ENCODE measurements around the gene CHERP.
A peak's percentile ranks its signal among the peaks of the same experiment; 100 is the strongest.

Gene CHERP

DNA sequence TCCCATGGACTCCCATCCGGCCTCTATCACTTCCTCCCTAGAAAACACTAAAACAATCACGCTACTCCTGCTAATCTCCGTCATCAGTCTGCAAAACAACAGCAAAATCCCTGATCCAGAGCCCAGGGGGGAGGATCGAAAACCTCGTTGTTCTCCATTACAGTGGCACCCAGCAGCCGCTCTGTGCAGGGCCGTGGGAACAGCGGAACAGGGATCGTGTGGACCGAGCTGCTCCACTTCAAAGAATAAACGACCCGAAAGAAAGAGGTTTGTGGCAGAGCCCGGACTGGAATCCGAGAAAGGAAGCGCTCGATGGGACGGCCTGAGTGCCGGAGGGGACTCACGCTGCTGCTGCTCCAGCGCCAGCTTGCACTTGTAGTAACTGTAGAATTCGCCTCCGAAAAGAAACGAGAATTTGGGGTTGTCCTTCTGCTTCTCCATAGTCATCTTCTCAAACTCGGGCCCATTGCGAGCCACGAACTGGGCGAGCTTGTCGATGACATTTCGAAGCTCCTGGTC lies 652 bp downstream of the CHERP start:
- peak overlapping the region; percentile 64; the same call in 1 of the 2 replicates for H3K27ac ChIP-seq
- H3K9ac ChIP-seq (ENCODE audit: insufficient read length), result peak overlapping the region; percentile 99
- no peak for DNase-seq (ENCODE audit: low read depth, low spot score)
- H3K4me3 ChIP-seq, result peak overlapping the region; percentile 94
- no peak for TF ChIP-seq FOXP2 (optimal IDR thresholded peaks at IDR 0.05; ENCODE audit: control extremely low read depth, extremely low read length, insufficient read depth)
- TF ChIP-seq POLR2AphosphoS5 (IDR thresholded peaks at IDR 0.05; ENCODE audit: borderline replicate concordance, low read depth, low read length), result no peak
- no peak for TF ChIP-seq EZH2 (IDR thresholded peaks at IDR 0.05)
- H3K36me3 ChIP-seq (ENCODE audit: insufficient read depth, low read length), result peaks cover 49% of the 10 kb centered on the region
- no peaks in the 10 kb centered on the region for H3K9me3 ChIP-seq (ENCODE audit: low read depth, low read length)

DNA sequence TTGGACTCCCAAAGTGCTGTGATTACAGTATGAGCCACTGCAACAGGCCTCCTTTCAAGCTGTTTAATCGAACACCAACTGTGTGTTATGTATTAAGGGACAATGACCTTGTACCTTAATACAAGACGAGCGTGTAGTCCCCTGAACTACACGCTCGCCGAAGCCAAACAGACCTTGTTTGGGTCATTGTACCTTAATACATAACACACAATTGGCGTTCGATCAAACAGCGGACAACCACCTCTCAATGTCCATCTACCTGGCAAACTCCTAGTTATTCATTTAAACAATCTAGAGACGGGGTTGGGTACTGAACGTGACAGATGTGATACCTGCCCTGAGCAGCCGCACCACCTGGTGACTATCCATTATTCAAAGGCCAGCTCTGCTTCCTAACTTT lies 1.3 kb downstream of the CHERP start:
- peaks cover 55% of the 10 kb centered on the region for H3K36me3 ChIP-seq (ENCODE audit: insufficient read depth, low read length)
- DNase-seq (ENCODE audit: low read depth, low spot score), result no peak
- no peaks in the 10 kb centered on the region for H3K9me3 ChIP-seq (ENCODE audit: low read depth, low read length)
- H3K27ac ChIP-seq, result no peak overlapping the region
- H3K4me3 ChIP-seq, result peak overlapping the region; percentile 94
- TF ChIP-seq EZH2 (IDR thresholded peaks at IDR 0.05) (no peak), FOXP2 (optimal IDR thresholded peaks at IDR 0.05; ENCODE audit: control extremely low read depth, extremely low read length, insufficient read depth) (no peak), POLR2AphosphoS5 (IDR thresholded peaks at IDR 0.05; ENCODE audit: borderline replicate concordance, low read depth, low read length) (no peak)
- H3K9ac ChIP-seq (ENCODE audit: insufficient read length), result peak overlapping the region; percentile 99

DNA sequence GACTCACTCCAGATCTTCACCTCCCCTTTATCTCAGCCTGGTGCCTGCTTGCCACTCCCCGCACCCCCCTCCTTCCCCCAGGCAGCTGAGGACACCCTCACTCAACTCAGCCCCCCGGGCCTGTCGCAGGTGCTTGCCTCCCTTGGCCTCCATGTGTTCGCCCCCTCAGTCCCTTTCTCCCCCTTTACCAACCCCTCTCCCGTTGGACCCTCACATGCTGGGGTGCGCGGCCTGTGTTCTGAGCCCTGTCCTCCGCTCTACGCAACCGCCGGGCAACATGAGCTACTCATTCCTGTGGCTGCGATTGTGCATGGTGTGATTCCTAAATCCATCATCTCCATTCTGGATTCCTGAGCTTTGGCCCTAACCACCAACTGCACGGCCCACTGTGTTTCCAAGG lies 5.1 kb downstream of the CHERP start:
- H3K27ac ChIP-seq, result no peak overlapping the region
- no peak for DNase-seq (ENCODE audit: low read depth, low spot score)
- no peak overlapping the region for H3K9ac ChIP-seq (ENCODE audit: insufficient read length)
- no peaks in the 10 kb centered on the region for H3K9me3 ChIP-seq (ENCODE audit: low read depth, low read length)
- TF ChIP-seq POLR2AphosphoS5 (IDR thresholded peaks at IDR 0.05; ENCODE audit: borderline replicate concordance, low read depth, low read length), result no peak
- TF ChIP-seq EZH2 (IDR thresholded peaks at IDR 0.05), result no peak
- no peak for TF ChIP-seq FOXP2 (optimal IDR thresholded peaks at IDR 0.05; ENCODE audit: control extremely low read depth, extremely low read length, insufficient read depth)
- no peak overlapping the region for H3K4me3 ChIP-seq
- H3K36me3 ChIP-seq (ENCODE audit: insufficient read depth, low read length), result peaks cover 93% of the 10 kb centered on the region

DNA sequence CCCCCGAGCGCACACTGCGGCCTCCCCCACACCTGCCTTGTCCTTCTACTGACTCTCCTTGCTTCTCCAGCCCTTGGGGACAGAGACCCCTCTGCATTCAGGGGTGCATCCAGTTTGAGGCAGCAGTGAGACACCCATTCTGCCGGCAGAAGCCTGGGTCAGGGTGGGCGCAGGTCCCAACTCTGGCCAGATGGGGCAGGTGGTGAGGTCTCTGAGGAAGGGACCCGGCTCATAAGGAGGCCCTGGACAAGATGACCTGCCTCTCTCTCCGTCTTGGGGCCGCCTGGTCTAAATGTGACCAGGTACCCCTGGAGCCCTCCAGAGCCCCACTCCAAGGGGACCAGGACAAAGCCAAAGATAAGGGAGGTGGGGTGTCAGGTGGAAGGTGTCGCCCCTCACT lies 6.1 kb downstream of the CHERP start:
- H3K9me3 ChIP-seq (ENCODE audit: low read depth, low read length), result no peaks in the 10 kb centered on the region
- TF ChIP-seq POLR2AphosphoS5 (IDR thresholded peaks at IDR 0.05; ENCODE audit: borderline replicate concordance, low read depth, low read length) (no peak), EZH2 (IDR thresholded peaks at IDR 0.05) (no peak), FOXP2 (optimal IDR thresholded peaks at IDR 0.05; ENCODE audit: control extremely low read depth, extremely low read length, insufficient read depth) (no peak)
- no peak for DNase-seq (ENCODE audit: low read depth, low spot score)
- peaks cover 100% of the 10 kb centered on the region for H3K36me3 ChIP-seq (ENCODE audit: insufficient read depth, low read length)
- no peak overlapping the region for H3K4me3 ChIP-seq
- H3K9ac ChIP-seq (ENCODE audit: insufficient read length), result no peak overlapping the region
- no peak overlapping the region for H3K27ac ChIP-seq

DNA sequence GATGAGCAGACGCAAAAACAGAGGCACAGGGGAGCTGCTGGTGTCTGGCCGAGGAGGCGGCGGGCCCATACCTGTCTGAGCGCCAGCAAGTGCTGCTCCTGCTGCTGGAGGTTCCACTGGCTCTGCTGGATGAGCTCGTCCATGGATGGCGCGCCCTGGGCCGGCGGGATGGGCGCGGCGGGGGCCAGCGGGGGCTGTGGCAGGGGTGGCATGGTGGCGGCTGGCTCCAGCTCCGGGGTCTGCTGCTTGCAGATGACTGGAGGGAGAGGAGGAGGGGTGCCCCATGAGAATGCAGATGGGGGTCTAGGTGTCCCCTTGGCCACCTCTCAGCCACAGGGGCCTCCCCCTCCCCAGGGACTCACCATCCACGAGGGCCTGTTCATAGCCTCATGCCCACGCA lies 6.9 kb downstream of the CHERP start:
- DNase-seq (ENCODE audit: low read depth, low spot score), result no peak
- TF ChIP-seq EZH2 (IDR thresholded peaks at IDR 0.05) (no peak), POLR2AphosphoS5 (IDR thresholded peaks at IDR 0.05; ENCODE audit: borderline replicate concordance, low read depth, low read length) (no peak), FOXP2 (optimal IDR thresholded peaks at IDR 0.05; ENCODE audit: control extremely low read depth, extremely low read length, insufficient read depth) (no peak)
- Histone ChIP-seq H3K27ac (no peak overlapping the region), H3K9ac (ENCODE audit: insufficient read length) (no peak overlapping the region), H3K36me3 (ENCODE audit: insufficient read depth, low read length) (peaks cover 100% of the 10 kb centered on the region), H3K9me3 (ENCODE audit: low read depth, low read length) (no peaks in the 10 kb centered on the region), H3K4me3 (no peak overlapping the region)

DNA sequence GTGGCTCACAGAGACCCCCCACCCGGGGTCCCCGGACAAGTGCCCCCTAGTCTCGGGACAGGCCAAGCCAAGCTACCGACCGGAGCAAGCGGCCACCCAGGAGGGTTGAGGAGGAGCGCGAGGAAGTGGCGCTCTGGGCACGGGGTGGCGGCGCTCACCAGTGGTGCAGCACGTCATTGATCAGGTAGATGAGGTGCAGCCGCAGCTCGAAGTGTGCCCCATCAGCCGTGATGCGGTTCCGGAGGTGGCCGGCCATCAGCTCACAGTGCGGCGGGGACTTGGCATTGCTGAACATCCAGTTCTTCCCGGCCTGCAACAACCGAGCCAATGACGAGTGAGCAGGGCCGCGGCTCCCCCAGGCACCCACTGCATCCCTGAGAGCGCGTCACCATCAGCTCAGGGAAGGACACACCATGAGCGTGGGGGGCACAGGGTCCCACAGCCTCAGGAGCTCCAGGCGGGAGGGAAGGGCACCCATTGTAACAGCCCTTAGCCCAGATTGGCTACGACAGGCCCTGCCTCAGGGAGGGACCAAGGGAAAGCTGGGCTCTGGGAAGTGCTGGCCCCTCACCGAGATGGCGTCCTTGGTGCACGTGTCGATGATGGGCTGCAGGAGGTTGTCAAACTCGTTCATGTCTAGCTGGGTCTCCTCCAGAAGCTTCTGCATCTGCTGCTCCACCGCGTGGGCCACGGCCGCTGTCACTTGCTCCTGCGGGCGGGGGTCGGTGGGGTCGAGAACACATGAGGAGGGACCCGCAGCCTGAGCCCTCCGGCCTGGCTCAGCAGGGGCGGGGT lies 9.6 kb downstream of the CHERP start:
- TF ChIP-seq EZH2 (IDR thresholded peaks at IDR 0.05) (no peak), POLR2AphosphoS5 (IDR thresholded peaks at IDR 0.05; ENCODE audit: borderline replicate concordance, low read depth, low read length) (no peak), FOXP2 (optimal IDR thresholded peaks at IDR 0.05; ENCODE audit: control extremely low read depth, extremely low read length, insufficient read depth) (no peak)
- no peak for DNase-seq (ENCODE audit: low read depth, low spot score)
- H3K36me3 ChIP-seq (ENCODE audit: insufficient read depth, low read length), result peaks cover 99% of the 10 kb centered on the region
- no peaks in the 10 kb centered on the region for H3K9me3 ChIP-seq (ENCODE audit: low read depth, low read length)
- H3K9ac ChIP-seq (ENCODE audit: insufficient read length), result no peak overlapping the region
- H3K27ac ChIP-seq, result no peak overlapping the region
- no peak overlapping the region for H3K4me3 ChIP-seq

DNA sequence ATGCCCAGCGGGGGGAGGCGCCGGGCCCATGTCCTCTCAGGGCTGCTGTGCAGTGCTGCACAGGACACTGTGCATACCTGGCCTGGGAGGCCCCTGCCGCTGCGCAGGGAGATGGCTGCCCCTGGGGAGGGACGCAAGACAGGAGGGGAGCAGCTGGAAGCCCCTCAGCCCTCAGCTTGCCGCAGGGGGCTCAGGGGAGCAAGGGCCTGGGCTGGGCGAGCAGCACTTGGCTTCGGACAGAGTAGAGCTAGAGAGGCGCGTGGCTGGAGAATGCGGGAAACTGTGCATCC lies 10.9 kb downstream of the CHERP start:
- H3K36me3 ChIP-seq (ENCODE audit: insufficient read depth, low read length), result peaks cover 97% of the 10 kb centered on the region
- H3K9ac ChIP-seq (ENCODE audit: insufficient read length), result no peak overlapping the region
- H3K9me3 ChIP-seq (ENCODE audit: low read depth, low read length), result no peaks in the 10 kb centered on the region
- no peak overlapping the region for H3K27ac ChIP-seq
- no peak for DNase-seq (ENCODE audit: low read depth, low spot score)
- TF ChIP-seq FOXP2 (optimal IDR thresholded peaks at IDR 0.05; ENCODE audit: control extremely low read depth, extremely low read length, insufficient read depth), result no peak
- TF ChIP-seq EZH2 (IDR thresholded peaks at IDR 0.05), result no peak
- TF ChIP-seq POLR2AphosphoS5 (IDR thresholded peaks at IDR 0.05; ENCODE audit: borderline replicate concordance, low read depth, low read length), result no peak
- H3K4me3 ChIP-seq, result no peak overlapping the region

DNA sequence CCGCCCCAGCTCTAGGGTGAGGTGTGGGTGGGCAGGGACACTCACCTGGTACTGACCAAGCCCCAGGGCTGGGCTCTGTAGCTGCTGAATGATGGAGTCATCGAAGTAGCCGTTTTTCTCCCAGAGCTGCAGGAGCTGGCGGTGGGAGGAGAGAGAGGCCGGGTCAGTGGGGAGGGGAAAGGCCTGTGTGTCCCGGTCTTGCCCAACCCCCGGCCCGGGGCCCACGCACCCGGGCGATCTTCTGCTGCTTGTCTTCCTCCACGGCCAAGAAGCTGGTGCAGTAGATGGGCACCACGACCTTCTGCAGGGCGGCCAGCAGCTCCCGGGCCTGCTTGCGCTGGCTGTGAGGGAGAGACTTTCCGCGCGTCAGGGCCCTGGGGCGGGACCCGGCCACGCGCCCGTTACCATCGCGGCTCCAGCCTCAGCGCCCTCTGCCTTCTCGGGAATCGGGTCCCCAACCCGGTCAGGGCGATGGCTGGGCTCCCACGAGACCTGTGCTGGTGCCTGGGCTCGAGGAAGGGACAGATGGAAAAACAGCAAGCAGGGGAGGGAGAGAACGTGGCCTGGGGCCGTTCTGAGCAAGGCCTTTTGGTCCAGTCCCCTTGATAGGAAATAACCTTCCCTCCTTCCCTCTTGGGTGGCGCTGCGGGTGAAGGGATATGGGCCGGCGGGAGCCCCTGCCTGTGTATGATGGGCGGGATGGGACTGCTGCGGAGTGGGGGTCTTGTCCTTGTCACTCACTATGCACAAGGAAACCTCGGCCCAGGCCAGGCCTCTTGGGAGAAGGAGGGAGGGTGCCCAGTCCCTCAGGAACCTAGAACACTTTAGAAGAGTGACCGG lies 11.5 kb downstream of the CHERP start:
- Histone ChIP-seq H3K36me3 (ENCODE audit: insufficient read depth, low read length) (peaks cover 97% of the 10 kb centered on the region), H3K27ac (no peak overlapping the region), H3K9ac (ENCODE audit: insufficient read length) (no peak overlapping the region), H3K4me3 (no peak overlapping the region), H3K9me3 (ENCODE audit: low read depth, low read length) (no peaks in the 10 kb centered on the region)
- DNase-seq (ENCODE audit: low read depth, low spot score), result no peak
- TF ChIP-seq FOXP2 (optimal IDR thresholded peaks at IDR 0.05; ENCODE audit: control extremely low read depth, extremely low read length, insufficient read depth) (no peak), POLR2AphosphoS5 (IDR thresholded peaks at IDR 0.05; ENCODE audit: borderline replicate concordance, low read depth, low read length) (no peak)
